GM12865 (cell line): ENCODE results near the gene GATAD2B.
A peak's percentile ranks its signal among the peaks of the same experiment; 100 is the strongest.

Experiments used
- DNase-seq: peaks from one replicate; pipeline ENCODE4 v3.0.0; 2010; ENCODE audit warnings: low read depth
- H3K4me3 ChIP-seq: 2 replicates; pipeline ENCODE4 v1.5.1; 2011; ENCODE audit warnings: mild to moderate bottlenecking, low read depth, low read length, control low read depth
- CTCF ChIP-seq: IDR thresholded peaks from 2 replicates; pipeline ENCODE4 v1.5.1; 2011; ENCODE audit warnings: low read length, control low read depth, low read depth, inconsistent platforms; ENCODE audit not compliant: insufficient read depth; ENCODE audit errors: missing control alignments

GATAD2B gene

GRCh38 chr1:153800516-153800915 is 122.3 kb downstream of the GATAD2B start:
- H3K4me3 ChIP-seq, result no peak overlapping the region
- no peak for DNase-seq
- no peak for TF ChIP-seq CTCF

GRCh38 chr1:153799566-153800465 is 123.0 kb downstream of the GATAD2B start:
- H3K4me3 ChIP-seq, result no peak overlapping the region
- TF ChIP-seq CTCF, result no peak
- no peak for DNase-seq

GRCh38 chr1:153799016-153799415 is 123.8 kb downstream of the GATAD2B start:
- no peak for DNase-seq
- no peak overlapping the region for H3K4me3 ChIP-seq
- TF ChIP-seq CTCF, result no peak

- H3K4me3 ChIP-seq, result no peak overlapping the region
- no peak for TF ChIP-seq CTCF
- DNase-seq, result no peak
Measured at GRCh38 chr1:153798468-153798780, 124.3 kb downstream of the GATAD2B start.

GRCh38 chr1:153796786-153797659 is 125.7 kb downstream of the GATAD2B start:
- DNase-seq, result peak; percentile 91
- H3K4me3 ChIP-seq, result no peak overlapping the region

GRCh38 chr1:153795934-153796785 is 126.6 kb downstream of the GATAD2B start:
- TF ChIP-seq CTCF, result no peak
- H3K4me3 ChIP-seq, result no peak overlapping the region
- no peak for DNase-seq

More at GRCh38 chr1:153796786-153797659, 125.7 kb downstream of the GATAD2B start:
- peak; percentile 81 for TF ChIP-seq CTCF
